Measurements from ENCODE around the gene MDN1.

Gene MDN1

DNA sequence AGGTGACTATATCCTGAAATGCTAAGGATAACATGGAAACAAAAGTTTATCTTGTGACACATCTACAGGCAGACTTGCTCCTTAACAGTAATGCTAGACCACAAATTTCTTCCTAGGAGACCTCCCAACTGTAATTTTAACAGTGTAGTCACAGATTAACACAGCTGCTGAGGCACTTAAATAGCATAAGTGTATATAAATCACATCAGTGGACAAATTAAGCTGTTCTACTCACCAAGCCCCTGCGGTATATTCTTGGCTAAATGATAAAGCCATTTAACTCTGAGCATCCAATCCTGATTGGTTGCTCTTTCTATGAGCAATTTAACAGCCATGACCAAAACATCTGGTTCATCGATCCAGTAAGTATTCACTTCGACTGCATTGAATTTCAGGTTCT is 107.8 kb downstream of the MDN1 start:
- H4K91ac ChIP-seq (ENCODE audit: low read length), result no peak overlapping the region

GRCh38 chr6:89708316-89708715 is 111.3 kb downstream of the MDN1 start:
- Histone ChIP-seq H3K79me1 (replicated peaks; ENCODE audit: low read length, poor library complexity, severe bottlenecking) (peaks cover 4% of the 10 kb centered on the region), H3K27ac (ENCODE audit: low read length, poor library complexity, severe bottlenecking) (no peak overlapping the region), H3K4ac (ENCODE audit: low read depth in 1 of 2, low read length in 2 of 2) (no peak overlapping the region), H3K36me3 (ENCODE audit: control insufficient read depth in 1 of 2, insufficient read depth in 2 of 2, low read depth in 1 of 2, low read length in 2 of 2) (peaks cover 10 to 88% of the 10 kb centered on the region in 2 experiments), H2BK5ac (ENCODE audit: low read depth, low read length, poor library complexity, severe bottlenecking) (no peak overlapping the region), H3K27me3 (ENCODE audit: control insufficient read depth in 1 of 2, insufficient read depth in 1 of 2, low read length in 2 of 2) (no peaks in the 10 kb centered on the region), H2AK5ac (ENCODE audit: low read length, severe bottlenecking) (no peak overlapping the region), H3K14ac (ENCODE audit: low read length in 2 of 2) (no peak overlapping the region), H4K8ac (ENCODE audit: low read length) (no peak overlapping the region), H3K4me1 (ENCODE audit: control insufficient read depth, insufficient read depth, low read depth, low read length) (no peaks in the 10 kb centered on the region), H2BK120ac (ENCODE audit: low read depth, low read length) (no peak overlapping the region), H2AFZ (ENCODE audit: low read depth, low read length) (no peak overlapping the region), H3K23ac (ENCODE audit: low read length in 2 of 2) (no peak overlapping the region), H2BK15ac (ENCODE audit: low read depth, poor library complexity, severe bottlenecking) (no peak overlapping the region), H3K4me2 (ENCODE audit: low read length, poor library complexity, severe bottlenecking) (no peak overlapping the region), H3K18ac (ENCODE audit: low read depth in 1 of 2, low read length in 2 of 2) (no peak overlapping the region), H4K91ac (ENCODE audit: low read length) (no peak overlapping the region), H2BK12ac (ENCODE audit: low read length in 2 of 2) (no peak overlapping the region), H3K9ac (ENCODE audit: low read length) (no peak overlapping the region), H3K4me3 (ENCODE audit: insufficient read depth in 1 of 2, low read depth in 1 of 2, low read length in 2 of 2) (no peak overlapping the region), H3K9me3 (ENCODE audit: control insufficient read depth, low read length) (no peaks in the 10 kb centered on the region)
- WGBS, result 100% methylated on average over 2 of the region's 4 CpGs
- DNase-seq, result no peak

More for the DNA sequence above, 107.8 kb downstream of the MDN1 start:
- Histone ChIP-seq H3K27ac (ENCODE audit: low read length, poor library complexity, severe bottlenecking) (no peak overlapping the region), H3K79me1 (replicated peaks; ENCODE audit: low read length, poor library complexity, severe bottlenecking) (peaks cover 5% of the 10 kb centered on the region), H3K4me3 (ENCODE audit: insufficient read depth in 1 of 2, low read depth in 1 of 2, low read length in 2 of 2) (no peak overlapping the region), H3K18ac (ENCODE audit: low read depth in 1 of 2, low read length in 2 of 2) (no peak overlapping the region), H2AK5ac (ENCODE audit: low read length, severe bottlenecking) (no peak overlapping the region), H3K36me3 (ENCODE audit: control insufficient read depth in 1 of 2, insufficient read depth in 2 of 2, low read depth in 1 of 2, low read length in 2 of 2) (peaks cover 9 to 92% of the 10 kb centered on the region in 2 experiments), H3K27me3 (ENCODE audit: control insufficient read depth in 1 of 2, insufficient read depth in 1 of 2, low read length in 2 of 2) (no peaks in the 10 kb centered on the region), H2AFZ (ENCODE audit: low read depth, low read length) (no peak overlapping the region), H2BK120ac (ENCODE audit: low read depth, low read length) (no peak overlapping the region), H4K8ac (ENCODE audit: low read length) (no peak overlapping the region), H2BK12ac (ENCODE audit: low read length in 2 of 2) (no peak overlapping the region), H3K9me3 (ENCODE audit: control insufficient read depth, low read length) (no peaks in the 10 kb centered on the region), H3K9ac (ENCODE audit: low read length) (no peak overlapping the region), H2BK5ac (ENCODE audit: low read depth, low read length, poor library complexity, severe bottlenecking) (no peak overlapping the region), H3K4ac (ENCODE audit: low read depth in 1 of 2, low read length in 2 of 2) (no peak overlapping the region), H2BK15ac (ENCODE audit: low read depth, poor library complexity, severe bottlenecking) (no peak overlapping the region), H3K23ac (ENCODE audit: low read length in 2 of 2) (no peak overlapping the region), H3K4me1 (ENCODE audit: control insufficient read depth, insufficient read depth, low read depth, low read length) (no peaks in the 10 kb centered on the region), H3K4me2 (ENCODE audit: low read length, poor library complexity, severe bottlenecking) (no peak overlapping the region), H3K14ac (ENCODE audit: low read length in 2 of 2) (no peak overlapping the region)
- no peak for DNase-seq
- 100% methylated on average over 3 of the region's 3 CpGs for WGBS

- Histone ChIP-seq H3K4me2 (ENCODE audit: low read length, poor library complexity, severe bottlenecking) (no peak overlapping the region), H3K9ac (ENCODE audit: low read length) (no peak overlapping the region), H3K23ac (ENCODE audit: low read length in 2 of 2) (no peak overlapping the region), H4K8ac (ENCODE audit: low read length) (no peak overlapping the region), H3K4ac (ENCODE audit: low read depth in 1 of 2, low read length in 2 of 2) (no peak overlapping the region), H2AK5ac (ENCODE audit: low read length, severe bottlenecking) (no peak overlapping the region), H3K18ac (ENCODE audit: low read depth in 1 of 2, low read length in 2 of 2) (no peak overlapping the region), H3K27me3 (ENCODE audit: control insufficient read depth in 1 of 2, insufficient read depth in 1 of 2, low read length in 2 of 2) (no peaks in the 10 kb centered on the region), H2BK120ac (ENCODE audit: low read depth, low read length) (no peak overlapping the region), H3K4me1 (ENCODE audit: control insufficient read depth, insufficient read depth, low read depth, low read length) (no peaks in the 10 kb centered on the region), H2BK5ac (ENCODE audit: low read depth, low read length, poor library complexity, severe bottlenecking) (no peak overlapping the region), H2BK12ac (ENCODE audit: low read length in 2 of 2) (no peak overlapping the region), H3K4me3 (ENCODE audit: insufficient read depth in 1 of 2, low read depth in 1 of 2, low read length in 2 of 2) (no peak overlapping the region), H3K79me1 (replicated peaks; ENCODE audit: low read length, poor library complexity, severe bottlenecking) (peaks cover 4% of the 10 kb centered on the region), H3K27ac (ENCODE audit: low read length, poor library complexity, severe bottlenecking) (no peak overlapping the region), H3K14ac (ENCODE audit: low read length in 2 of 2) (no peak overlapping the region), H3K9me3 (ENCODE audit: control insufficient read depth, low read length) (no peaks in the 10 kb centered on the region), H3K36me3 (ENCODE audit: control insufficient read depth in 1 of 2, insufficient read depth in 2 of 2, low read depth in 1 of 2, low read length in 2 of 2) (peaks cover 10 to 85% of the 10 kb centered on the region in 2 experiments), H2BK15ac (ENCODE audit: low read depth, poor library complexity, severe bottlenecking) (no peak overlapping the region), H4K91ac (ENCODE audit: low read length) (no peak overlapping the region), H2AFZ (ENCODE audit: low read depth, low read length) (no peak overlapping the region)
- WGBS, result 100% methylated on average over 1 of the region's 1 CpG
- no peak for DNase-seq
Observed at GRCh38 chr6:89707766-89708165, 111.8 kb downstream of the MDN1 start.

- Histone ChIP-seq H3K18ac (ENCODE audit: low read depth in 1 of 2, low read length in 2 of 2) (no peak overlapping the region), H2BK12ac (ENCODE audit: low read length in 2 of 2) (no peak overlapping the region), H3K14ac (ENCODE audit: low read length in 2 of 2) (no peak overlapping the region), H3K27me3 (ENCODE audit: control insufficient read depth in 1 of 2, insufficient read depth in 1 of 2, low read length in 2 of 2) (no peaks in the 10 kb centered on the region), H3K23ac (ENCODE audit: low read length in 2 of 2) (no peak overlapping the region), H3K4me1 (ENCODE audit: control insufficient read depth, insufficient read depth, low read depth, low read length) (no peaks in the 10 kb centered on the region), H2AFZ (ENCODE audit: low read depth, low read length) (no peak overlapping the region), H3K4me3 (ENCODE audit: insufficient read depth in 1 of 2, low read depth in 1 of 2, low read length in 2 of 2) (no peak overlapping the region), H2BK120ac (ENCODE audit: low read depth, low read length) (no peak overlapping the region), H3K79me1 (replicated peaks; ENCODE audit: low read length, poor library complexity, severe bottlenecking) (peaks cover 4% of the 10 kb centered on the region), H3K4ac (ENCODE audit: low read depth in 1 of 2, low read length in 2 of 2) (no peak overlapping the region), H4K8ac (ENCODE audit: low read length) (no peak overlapping the region), H2BK15ac (ENCODE audit: low read depth, poor library complexity, severe bottlenecking) (no peak overlapping the region), H3K4me2 (ENCODE audit: low read length, poor library complexity, severe bottlenecking) (no peak overlapping the region), H3K9me3 (ENCODE audit: control insufficient read depth, low read length) (no peaks in the 10 kb centered on the region), H3K9ac (ENCODE audit: low read length) (no peak overlapping the region), H4K91ac (ENCODE audit: low read length) (no peak overlapping the region), H3K36me3 (ENCODE audit: control insufficient read depth in 1 of 2, insufficient read depth in 2 of 2, low read depth in 1 of 2, low read length in 2 of 2) (peaks cover 8 to 81% of the 10 kb centered on the region in 2 experiments), H3K27ac (ENCODE audit: low read length, poor library complexity, severe bottlenecking) (no peak overlapping the region), H2BK5ac (ENCODE audit: low read depth, low read length, poor library complexity, severe bottlenecking) (no peak overlapping the region), H2AK5ac (ENCODE audit: low read length, severe bottlenecking) (no peak overlapping the region)
- no peak for DNase-seq
Observed at GRCh38 chr6:89706121-89706520, 113.5 kb downstream of the MDN1 start.
